Measurements from ENCODE around the gene ECE1. TPM values are rescaled to one million over a fixed set of nuclear protein-coding genes. Genes with fewer than 3 reads are reported as not detected.
"Not testable (repeated sequence)": the region's sequence is repeated elsewhere in the genome, so short reads cannot be mapped to it uniquely, and the experiment has no call there.

Gene ECE1
- total and polyA plus RNA-seq, 2 experiments from 2014 or later, result 42.4 to 59.1 TPM

- H3K27me3 ChIP-seq, result no peaks in the 10 kb centered on the region
- no peak for DNase-seq (ENCODE audit: low read depth in 1 of 2, low spot score in 1 of 2)
Observed at GRCh38 chr1:21284206-21285054, 5.8 kb downstream of the ECE1 start.

GRCh38 chr1:21283524-21283923 is 6.7 kb downstream of the ECE1 start:
- Histone ChIP-seq H3K27me3 (no peaks in the 10 kb centered on the region), H3K9me3 (ENCODE audit: low read depth) (no peaks in the 10 kb centered on the region), H3K36me3 (no peaks in the 10 kb centered on the region), H3K4me3 (no peak overlapping the region), H3K27ac (no peak overlapping the region), H3K4me1 (ENCODE audit: low read depth) (peaks cover 11% of the 10 kb centered on the region)
- TF ChIP-seq CTCF (IDR thresholded peaks at IDR 0.05; ENCODE audit: low read depth, low read length), result no peak
- no peak for DNase-seq (ENCODE audit: low read depth in 1 of 2, low spot score in 1 of 2)

More at GRCh38 chr1:21284206-21285054, 5.8 kb downstream of the ECE1 start:
- Histone ChIP-seq H3K4me1 (ENCODE audit: low read depth) (peaks cover 7% of the 10 kb centered on the region), H3K9me3 (ENCODE audit: low read depth) (no peaks in the 10 kb centered on the region), H3K27ac (peak overlapping the region; percentile 52), H3K36me3 (no peaks in the 10 kb centered on the region), H3K4me3 (no peak overlapping the region)
- no peak for TF ChIP-seq CTCF (IDR thresholded peaks at IDR 0.05; ENCODE audit: low read depth, low read length)

GRCh38 chr1:21282020-21282419 is 8.2 kb downstream of the ECE1 start:
- peaks cover 11% of the 10 kb centered on the region for H3K4me1 ChIP-seq (ENCODE audit: low read depth)
- H3K4me3 ChIP-seq; H3K27me3 ChIP-seq; H3K9me3 ChIP-seq (ENCODE audit: low read depth); H3K36me3 ChIP-seq; H3K27ac ChIP-seq; DNase-seq (ENCODE audit: low read depth in 1 of 2, low spot score in 1 of 2): not testable (repeated sequence)

GRCh38 chr1:21280482-21280881 is 9.8 kb downstream of the ECE1 start:
- no peak overlapping the region for H3K4me3 ChIP-seq
- no peaks in the 10 kb centered on the region for H3K36me3 ChIP-seq
- TF ChIP-seq CTCF (IDR thresholded peaks at IDR 0.05; ENCODE audit: low read depth, low read length), result no peak
- DNase-seq (ENCODE audit: low read depth in 1 of 2, low spot score in 1 of 2), result no peak
- H3K9me3 ChIP-seq (ENCODE audit: low read depth), result no peaks in the 10 kb centered on the region
- H3K27me3 ChIP-seq, result no peaks in the 10 kb centered on the region
- peaks cover 14% of the 10 kb centered on the region for H3K4me1 ChIP-seq (ENCODE audit: low read depth)
- peak overlapping the region; percentile 64 for H3K27ac ChIP-seq

GRCh38 chr1:21280011-21280471 is 10.2 kb downstream of the ECE1 start:
- peaks cover 15% of the 10 kb centered on the region for H3K4me1 ChIP-seq (ENCODE audit: low read depth)

More at GRCh38 chr1:21280011-21280471, 10.2 kb downstream of the ECE1 start:
- no peaks in the 10 kb centered on the region for H3K9me3 ChIP-seq (ENCODE audit: low read depth)
- H3K27ac ChIP-seq, result peak overlapping the region; percentile 64
- DNase-seq (ENCODE audit: low read depth in 1 of 2, low spot score in 1 of 2), result peak in 1 of 2 donors; percentile 53
- no peaks in the 10 kb centered on the region for H3K27me3 ChIP-seq
- H3K36me3 ChIP-seq, result no peaks in the 10 kb centered on the region
- H3K4me3 ChIP-seq, result no peak overlapping the region
- no peak for TF ChIP-seq CTCF (IDR thresholded peaks at IDR 0.05; ENCODE audit: low read depth, low read length)

All from cardiac muscle cell (in vitro differentiated cells and primary cell).